Hepatic stellate cell (primary cell): ENCODE measurements around the gene MTHFR.

Source experiments
- DNase-seq: peaks from one replicate; pipeline ENCODE4 v3.0.0; 2011; ENCODE audit warnings: low spot score

MTHFR gene

DNA sequence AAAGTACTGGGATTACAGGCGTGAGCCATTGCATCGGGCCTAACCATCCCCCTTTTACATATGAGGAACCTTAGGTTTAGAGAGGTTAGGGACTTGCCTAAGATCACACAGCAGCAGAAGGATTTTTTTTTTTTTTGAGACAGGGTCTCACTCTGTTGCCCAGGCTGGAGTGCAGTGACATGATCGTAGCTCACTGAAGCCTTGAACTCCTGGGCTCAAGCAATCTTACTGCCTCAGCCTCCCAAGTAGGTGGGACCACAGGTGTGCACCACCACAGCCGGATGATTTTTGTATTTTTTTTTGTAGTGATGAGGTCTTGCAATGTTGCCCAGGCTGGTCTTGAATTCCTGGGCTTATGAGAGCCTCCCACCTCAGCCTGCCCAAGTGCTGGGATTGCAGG, 46.0 kb downstream of the MTHFR start:
- no peak for DNase-seq

DNA sequence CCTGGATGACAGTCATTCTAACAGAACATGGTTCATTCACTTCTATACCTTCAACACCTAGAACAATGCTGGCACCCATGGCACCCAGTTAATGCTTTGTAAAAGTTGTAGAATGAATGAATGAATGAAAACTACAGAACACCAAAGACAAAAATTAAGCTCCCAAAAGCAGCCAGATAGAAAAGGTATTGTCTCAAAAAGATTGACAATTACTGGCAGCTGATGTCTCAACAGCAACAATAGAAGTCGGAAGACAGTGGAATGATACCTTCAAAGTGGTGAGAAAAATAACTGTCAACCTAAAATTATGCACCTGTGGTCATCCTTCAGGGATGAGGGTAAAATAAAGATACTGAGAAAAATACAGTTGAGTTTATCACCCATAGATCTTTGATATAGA, 48.7 kb downstream of the MTHFR start:
- no peak for DNase-seq

DNA sequence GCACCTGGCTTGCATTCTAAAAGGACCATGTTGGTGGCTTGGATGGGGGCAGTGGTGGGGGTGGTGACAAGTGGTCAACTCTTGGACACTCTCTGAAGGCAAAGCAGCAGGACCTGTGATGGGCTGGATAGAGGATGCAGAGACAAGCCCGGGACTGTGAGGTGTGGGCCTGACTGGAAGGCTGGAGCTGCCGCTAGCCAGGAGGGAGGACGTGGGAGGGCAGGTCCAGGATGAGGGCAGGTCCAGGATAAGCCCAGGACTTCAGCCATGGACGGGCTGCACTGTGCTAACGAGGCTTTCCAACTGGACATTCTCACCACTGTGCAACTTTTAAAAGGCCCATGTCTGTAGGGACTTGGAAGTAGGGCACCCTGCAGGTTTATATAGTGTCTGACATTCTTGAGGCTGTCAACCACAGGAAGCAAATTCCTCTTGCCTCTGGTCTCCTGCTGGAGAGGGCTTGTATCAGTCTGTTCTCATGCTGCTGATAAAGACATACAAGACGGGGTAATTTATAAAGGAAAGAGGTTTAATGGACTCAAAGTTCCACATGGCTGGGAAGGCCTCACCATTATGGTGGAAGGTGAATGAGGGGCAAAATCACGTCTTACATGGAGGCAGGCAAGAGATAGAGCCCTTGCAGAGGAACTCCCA, 52.1 kb downstream of the MTHFR start:
- peak; percentile 46 for DNase-seq

DNA sequence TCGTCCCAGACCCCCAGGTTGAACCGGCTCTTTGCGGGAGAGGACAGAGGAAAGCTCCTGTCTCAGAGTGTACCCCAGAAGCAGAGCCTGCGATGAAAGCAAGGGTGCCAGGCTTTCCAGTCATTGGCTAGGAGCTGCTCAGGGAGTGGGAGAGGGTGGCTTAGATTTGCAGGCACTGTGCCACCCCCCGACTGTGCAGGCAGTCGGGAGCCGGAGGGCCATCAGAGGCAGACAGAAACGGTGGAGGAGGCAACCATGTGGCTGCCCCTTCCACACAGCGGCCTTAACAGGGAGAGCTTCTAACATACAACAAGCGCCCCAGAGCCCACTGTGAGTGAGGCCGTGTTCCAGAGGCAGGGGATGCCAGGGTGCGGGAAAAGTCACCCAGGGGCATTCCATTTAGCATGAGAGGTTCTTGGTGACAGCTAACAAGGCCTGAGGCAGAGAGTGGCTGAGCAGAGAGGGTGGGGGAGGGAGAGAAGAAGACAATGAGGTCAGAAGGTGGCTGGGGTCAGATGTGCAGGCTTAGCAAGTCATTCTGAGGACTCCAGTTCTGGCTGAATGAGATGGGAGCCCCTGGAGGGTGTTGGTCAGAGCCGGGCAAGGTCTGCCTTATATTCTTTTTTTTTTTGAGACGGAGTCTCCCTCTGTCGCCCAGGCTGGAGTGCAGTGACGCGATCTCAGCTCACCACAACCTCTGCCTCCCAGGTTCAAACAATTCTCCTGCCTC, 53.2 kb downstream of the MTHFR start:
- DNase-seq: no peak

DNA sequence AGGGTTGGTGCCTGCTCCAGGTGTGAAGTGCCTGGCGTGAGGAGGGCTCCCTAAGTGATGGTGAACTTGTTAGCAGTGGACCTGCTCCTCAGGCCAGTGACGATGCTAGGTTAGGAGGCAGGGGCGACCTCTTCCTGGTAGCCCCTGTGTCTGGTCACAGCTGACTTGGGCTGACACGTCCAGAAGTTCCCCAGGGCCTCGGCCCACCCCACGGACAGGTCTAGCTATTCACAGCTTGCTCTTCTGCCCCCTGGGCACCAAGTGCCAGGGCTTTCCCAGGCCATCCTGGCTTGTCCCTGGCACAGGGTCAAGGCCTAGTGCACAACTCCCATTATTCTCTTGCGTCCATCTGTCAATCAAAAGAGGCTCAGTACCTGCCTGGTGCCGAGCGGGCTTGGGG, 54.7 kb downstream of the MTHFR start:
- no peak for DNase-seq

DNA sequence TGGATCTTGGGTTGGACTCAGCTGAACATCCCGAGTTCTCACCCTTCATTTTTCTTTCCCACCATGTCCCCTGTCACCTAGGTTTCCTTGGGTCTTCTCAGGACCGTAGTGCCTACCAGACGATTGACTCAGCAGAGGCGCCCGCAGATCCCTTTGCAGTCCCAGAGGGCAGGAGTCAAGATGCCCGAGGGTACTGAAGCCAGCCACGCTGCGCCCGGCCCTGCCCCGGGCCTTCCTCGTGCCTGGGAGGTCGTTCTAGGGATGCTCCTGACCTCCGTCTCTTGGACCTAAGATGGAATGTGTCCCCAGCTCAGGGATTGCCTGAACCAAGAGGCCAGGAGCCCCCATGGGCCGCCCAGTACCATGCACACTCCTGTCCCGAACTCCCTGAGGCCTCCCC, 55.8 kb downstream of the MTHFR start:
- no peak for DNase-seq

DNA sequence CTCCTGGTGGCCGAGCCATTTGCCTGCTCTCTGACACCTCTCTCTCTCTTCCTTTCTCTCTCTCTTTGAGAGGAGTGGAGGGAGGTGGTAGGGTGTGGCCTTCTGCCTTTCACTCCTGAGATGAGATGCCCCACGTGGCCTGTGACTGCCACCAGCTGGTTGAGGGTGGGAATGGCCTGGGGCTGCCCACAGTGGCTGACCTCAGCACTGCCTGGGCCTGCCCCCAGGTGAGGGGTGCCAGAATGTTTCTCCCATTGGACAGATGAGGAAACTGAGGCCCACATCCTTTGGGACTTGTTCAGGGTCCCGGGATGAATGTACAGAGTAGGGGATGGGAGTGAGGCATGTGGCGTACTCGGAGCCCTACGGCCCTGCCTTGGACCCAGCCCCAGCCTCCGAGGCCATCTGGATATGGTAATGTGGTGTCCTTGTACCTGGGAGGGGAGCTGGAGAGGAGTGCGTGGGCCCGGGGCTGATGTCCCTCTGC, 56.5 kb downstream of the MTHFR start:
- peak; percentile 65 for DNase-seq

DNA sequence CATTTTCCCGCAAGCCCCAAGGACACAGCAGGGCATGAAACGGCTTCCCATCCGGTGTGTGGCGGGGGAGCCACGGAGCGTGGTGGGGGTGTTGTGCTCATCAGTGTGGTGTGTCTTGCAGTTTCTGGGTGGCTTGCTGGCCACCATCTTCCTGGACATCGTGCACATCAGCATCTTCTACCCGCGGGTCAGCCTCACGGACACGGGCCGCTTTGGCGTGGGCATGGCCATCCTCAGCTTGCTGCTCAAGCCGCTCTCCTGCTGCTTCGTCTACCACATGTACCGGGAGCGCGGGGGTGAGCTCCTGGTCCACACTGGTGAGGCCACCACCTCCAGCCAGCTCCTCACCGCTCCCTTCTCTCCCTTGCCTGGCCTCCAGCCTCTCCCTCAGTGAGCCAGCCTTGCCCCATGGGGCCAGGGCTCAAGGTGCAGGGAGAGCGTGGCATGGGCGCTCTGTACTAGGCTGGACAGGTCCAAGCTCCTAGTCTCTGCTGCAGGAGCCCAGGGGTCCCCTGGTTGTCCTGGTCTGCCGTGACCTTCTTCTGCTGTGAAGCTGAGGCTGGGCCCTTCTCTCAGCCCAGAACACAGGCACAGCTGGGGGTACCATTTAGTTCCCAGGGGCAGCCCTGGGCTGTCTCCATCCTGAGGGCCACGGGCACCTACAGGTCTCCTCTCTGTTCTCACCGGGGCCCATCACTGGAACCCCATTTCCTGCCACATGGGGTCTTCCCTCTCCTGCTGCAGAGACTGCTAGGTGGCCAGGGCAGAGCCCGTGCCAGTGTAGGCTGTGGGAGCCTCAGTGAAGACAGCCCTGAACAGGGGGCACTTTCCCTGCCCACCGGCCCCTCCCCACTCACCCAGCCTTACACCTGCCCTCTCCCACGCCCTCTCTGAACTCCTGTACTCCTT, 57.2 kb downstream of the MTHFR start:
- DNase-seq: no peak

DNA sequence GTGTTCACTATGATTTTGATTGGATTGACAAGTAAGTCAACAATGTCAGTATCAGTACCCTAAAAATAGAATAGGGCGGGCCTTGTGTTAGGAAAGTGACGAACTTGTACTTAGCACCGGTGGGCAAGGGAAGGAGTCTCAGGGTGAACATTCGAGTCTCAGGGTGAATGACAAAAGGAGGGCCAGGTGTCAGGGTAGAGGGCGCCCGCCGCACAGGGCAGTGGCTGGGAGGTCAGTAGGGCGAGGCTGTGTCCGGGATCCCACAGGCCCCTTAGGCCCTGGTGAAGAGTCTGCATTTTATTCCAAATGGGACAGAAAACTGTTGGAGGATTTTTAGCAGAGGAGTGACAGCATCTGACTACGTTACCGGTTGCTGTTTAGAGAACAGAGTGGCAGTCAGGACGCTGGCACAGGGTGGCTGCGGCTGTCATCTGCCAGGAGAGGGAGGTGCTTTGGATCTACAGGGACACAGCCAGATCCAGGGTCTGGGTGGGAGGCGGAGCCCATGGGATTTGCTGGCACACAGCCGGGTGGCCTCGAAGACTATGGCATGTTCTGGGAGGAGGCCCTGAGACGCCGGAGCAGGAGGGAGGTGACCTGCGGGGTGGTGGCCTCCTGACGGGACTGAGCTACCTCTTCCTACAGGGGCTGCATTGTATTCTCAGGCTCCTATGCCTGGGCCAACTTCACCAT, 58.8 kb downstream of the MTHFR start:
- DNase-seq: no peak

DNA sequence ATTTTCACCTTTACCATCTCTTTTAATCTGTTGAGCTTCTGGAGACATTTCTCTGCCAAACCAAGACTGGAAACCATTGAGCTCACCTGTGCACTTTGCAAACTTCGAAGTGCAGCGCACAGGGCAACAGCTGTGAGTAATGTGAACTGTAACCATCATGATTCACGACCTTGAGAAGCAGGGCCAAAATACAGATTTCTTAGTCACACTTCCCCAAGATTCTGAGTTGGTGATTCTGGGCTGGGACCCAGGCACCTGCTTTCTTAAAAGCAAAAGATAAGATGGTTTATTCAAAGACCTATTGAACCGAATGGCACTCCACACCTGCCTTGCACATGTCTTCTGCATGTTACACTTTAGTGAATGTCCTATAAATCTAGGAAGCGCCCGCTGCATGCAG, 59.7 kb downstream of the MTHFR start:
- DNase-seq: no peak

DNA sequence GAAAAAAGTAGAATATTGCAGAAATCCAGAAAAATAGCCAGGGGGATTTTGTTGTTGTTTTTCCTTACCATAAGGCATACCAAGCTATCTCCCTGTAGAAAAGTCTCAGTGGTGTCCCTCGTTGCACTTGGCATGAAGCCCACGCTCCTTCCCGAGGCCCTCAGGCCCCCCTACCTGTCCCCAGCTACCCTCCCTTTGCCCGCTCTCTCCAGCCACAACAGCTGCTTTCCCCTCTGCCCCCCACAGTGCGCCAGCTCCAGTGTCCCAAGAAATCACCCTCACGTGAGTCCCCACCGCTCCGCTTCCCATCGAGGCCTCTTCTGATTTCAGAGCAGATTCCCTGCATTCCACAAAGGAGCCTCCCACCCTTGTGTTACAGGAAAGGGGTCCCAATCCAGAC, 61.5 kb downstream of the MTHFR start:
- DNase-seq: no peak

DNA sequence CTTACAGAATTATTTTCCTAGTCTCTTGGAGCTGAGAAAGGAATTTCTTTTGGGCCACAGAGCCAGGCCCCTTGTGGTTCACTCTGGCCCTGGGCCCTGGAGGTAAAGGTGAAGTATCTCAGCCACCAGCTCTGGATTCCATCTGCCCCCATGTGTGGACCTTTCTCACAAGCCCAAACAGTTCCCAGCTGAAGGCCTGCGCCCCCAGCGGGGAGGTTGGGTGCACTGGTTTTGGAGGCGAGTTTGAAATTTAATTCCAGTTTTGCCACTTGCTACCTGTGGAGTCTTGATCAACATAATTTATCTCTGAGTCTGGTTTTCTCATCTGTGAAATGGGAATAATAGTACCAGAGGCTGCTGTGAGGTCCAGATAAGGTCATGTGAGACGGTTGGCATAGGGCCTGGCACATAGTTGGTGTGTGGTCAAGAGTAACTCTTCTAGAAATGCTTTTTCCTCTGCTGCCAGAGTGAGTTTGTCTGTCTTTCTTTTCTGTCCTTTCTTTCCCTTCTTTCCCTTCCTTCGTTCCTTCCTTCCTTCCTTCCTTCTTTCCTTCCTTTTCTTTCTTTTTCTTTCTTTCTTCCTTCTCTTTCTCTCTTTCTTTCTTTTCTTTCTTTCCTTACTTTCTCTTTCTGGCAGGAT, 63.7 kb downstream of the MTHFR start:
- DNase-seq: no peak

DNA sequence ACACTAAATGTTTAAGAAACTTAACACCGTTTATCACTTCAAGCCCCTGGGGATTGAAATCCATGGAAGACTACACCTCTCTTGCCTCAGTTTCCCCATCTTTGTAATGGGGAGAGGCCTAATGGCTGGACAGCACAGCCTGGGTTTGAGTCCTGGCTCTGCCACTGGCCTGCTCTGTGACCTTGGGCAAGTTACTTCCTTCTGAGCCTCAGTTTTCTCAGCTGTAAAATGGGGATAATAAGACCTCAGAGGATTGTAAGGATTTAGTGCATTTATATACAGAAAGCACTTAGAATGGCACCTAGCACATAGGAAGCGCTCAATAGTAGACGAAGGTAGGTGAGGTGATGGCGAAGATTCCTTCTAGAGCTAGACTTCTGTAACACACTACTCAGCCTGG, 64.3 kb downstream of the MTHFR start:
- DNase-seq: no peak

DNA sequence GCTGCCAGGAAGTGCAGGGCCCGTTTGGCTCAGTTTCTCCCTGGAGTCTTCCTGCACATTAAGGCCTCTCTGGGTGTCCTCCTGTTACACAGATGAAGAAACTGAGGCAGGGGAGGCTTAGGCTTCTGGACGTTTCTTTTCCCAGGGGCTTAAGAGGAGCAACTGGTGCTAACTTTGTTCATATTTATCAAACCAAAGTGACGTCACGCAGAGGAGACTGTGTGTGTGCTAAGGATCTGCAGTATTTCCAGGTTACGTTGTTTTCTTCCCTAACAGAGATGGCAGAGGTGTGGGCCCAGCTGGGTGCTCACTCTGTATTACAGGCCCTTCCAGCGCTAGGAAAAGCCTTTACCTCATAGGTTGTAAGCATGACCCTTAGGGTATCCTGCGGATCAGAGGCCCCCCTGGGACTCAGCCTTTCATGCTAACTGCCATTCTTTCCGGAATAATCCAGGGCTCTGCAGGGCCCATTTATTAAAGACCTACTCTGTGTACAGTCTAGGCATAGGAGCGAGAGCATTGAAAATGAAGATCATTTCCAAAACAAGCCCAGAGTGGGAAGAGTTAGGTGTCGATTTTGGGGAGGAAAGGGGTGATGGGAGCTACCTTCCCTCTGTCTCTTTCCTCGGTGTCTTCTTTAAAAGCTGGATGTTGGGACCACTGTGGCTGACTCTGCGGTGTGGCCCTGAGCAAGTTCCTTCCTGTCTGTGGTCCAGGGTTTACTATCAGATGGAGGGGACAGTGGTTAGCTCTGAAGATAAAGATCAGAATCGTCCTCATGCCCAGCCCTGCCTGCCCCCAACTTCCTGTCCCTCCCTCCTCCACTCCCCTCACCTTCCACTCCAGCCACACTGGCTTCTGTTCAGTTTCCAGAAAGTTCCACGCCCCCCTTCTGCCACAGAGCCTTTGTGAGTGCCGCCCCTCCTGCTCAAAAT, 65.2 kb downstream of the MTHFR start:
- no peak for DNase-seq

DNA sequence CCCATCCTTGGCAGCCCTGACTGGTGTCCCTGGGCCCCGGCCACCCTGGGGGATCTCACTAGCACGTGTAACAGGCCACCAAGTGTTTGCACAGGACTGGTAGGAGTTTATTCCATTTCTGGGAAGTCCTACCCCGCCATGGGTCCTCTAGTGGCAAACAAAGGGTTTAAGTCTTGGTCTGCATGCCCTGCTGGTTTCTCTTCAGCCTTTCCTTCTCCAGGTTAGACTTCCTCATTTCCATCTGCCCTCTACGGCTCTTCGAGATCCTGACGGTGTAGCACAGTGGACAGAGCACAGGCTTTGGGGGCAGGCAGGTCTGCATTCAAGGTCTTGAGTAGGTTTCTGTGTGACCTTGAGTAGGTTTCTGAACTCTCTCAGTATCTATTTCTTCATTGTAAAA, 67.0 kb downstream of the MTHFR start:
- DNase-seq: no peak

DNA sequence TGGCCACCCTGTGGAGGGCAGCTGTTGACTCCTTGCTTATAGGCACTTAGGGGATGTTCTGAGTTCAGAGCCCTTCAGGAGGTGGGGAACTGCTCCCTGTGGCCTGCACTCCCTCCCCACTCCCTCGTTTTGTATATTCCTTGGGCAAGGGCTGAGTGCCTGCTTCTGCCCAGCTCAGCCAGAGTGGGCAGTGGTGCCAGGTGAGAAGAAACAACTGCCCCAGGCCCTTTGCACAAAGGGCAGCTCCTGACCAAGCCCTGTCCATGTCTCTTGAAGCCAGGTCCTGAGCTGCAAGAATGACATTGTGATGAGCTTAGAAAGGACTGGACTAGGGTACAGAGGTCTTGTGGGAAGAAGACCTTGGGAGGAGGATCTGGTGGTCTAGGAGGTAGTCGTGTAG, 67.7 kb downstream of the MTHFR start:
- DNase-seq: no peak

DNA sequence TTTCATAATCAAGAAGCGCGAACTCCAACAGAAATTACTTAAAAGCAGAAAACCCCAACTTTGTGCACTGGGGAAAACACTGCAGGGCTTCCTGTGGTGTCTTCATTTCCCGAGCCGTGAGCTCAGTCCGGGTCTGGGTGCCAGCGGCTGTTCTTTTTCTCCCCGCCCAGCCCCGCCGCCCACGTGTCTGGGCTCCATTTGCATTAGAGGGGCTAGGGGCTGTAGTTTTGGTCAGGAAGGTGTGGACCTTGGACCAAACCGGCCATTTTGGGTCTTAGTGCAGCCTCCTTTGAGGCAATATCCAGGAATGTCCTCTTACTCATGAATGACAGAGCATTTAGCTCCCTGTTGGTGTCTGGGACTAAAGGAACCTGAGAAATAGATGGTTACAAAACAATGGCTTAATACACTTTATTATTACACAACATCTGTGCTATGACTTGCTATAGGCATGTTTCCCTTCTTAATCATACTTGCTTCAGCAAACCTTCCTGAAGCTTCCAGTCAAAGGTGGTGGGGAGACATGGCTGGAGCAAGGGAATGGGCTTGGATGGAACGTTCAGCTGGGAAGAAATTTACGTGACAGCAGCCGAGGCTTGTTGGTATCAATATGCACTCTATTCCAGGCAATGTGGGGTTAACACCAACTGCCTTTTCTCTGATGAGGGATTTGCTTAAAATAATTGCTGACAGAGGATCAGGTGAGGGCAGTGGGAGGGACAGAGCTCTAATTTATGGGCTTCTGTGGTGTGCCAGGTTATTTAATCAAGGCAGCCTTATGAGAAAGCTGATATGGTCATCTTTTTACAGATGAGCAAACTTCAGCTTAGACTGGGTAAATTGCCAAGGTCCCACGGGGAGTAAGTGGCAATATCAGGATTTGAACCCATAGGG, 68.8 kb downstream of the MTHFR start:
- DNase-seq: peak; percentile 62

DNA sequence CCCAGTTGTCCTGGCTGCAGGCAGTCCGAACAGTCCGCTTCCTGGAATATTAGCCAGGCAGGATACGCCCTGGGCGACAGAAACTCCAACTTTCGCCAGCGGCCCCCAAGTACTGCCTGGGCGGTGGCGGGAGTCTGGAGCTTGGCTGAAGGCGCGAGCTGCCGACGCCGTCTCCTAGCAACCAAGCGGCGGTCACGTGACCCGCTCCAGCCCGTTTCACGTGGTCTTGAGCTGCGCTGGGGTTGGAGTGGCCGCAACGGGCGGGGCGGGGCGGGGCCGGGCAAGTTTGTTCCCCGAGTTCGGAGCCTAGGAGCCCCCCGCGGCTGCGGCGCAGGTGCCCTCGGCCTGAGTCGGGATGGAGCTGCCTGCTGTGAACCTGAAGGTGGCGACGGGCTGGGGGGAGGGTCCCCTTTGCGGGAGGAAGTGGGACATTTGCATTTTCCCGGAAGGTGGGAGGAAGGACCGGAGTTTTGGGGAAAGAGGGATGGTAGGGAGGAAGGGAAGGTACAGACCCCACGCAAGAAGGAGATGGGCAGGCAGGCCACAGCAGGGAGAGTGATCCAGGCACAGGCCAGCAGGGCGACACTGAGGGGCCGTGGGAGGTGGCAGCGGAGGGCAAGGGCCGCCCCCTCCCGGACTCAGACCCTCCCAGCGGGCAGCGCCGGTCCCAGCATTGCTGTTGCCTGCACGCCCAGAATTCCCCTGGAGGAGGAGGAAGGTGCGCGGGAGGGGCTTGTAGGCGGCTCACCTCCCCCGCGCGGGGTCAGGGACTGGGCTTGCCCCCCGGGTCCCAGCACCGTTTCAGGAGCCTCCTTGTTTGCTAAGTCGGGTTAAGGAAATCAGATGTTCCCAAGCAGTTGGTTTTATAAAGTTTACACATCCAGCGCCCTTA, 69.7 kb downstream of the MTHFR start, which contains the start of gene AGTRAP:
TSS of gene AGTRAP (plus strand) at position 283 of the 892 bp plus-strand sequence. CDS start at position 356, 73 bp downstream.
- DNase-seq: peak; percentile 93
